HepG2 (cell line): ENCODE data around the gene SETD1B. TPM values are rescaled to one million over a fixed set of nuclear protein-coding genes. Genes with fewer than 3 reads are reported as not detected.
"Not testable (repeated sequence)": the region's sequence is repeated elsewhere in the genome, so short reads cannot be mapped to it uniquely, and the experiment has no call there.

Experiments used
- ATAC-seq: fragments of 200-7000 bp; cut with Tn5 transposase; 3 replicates; pipeline ENCODE4 v1.9.1; 2020; ENCODE audit warnings: mild to moderate bottlenecking, moderate library complexity
- BruUV-seq: library from RNA; stranded (reverse); fragments of 400-500 nt; replicated peaks from 2 replicates; lab custom pipeline; 2021; lab: Mats Ljungman, UMichigan
- CTCF ChIA-PET: fragments of 300-600 bp; formaldehyde crosslinking; extraction: SDS; loops from one replicate; lab custom pipeline; 2021; ENCODE audit warnings: low total read pairs, inconsistent platforms, low intra/inter-chr PET ratio; lab: Yijun Ruan, JAX
- POLR2A ChIA-PET: fragments of 350-600 bp; sonication (Branson Sonifier 250); formaldehyde crosslinking; loops from one replicate; lab custom pipeline; 2020; ENCODE audit warnings: antibody characterized with exemption, inconsistent platforms; lab: Yijun Ruan, JAX
- DNase-seq: peaks from one replicate; pipeline ENCODE4 v3.0.0-alpha.2; 2015; ENCODE audit warnings: low spot score
- FAIRE-seq: peaks from 3 replicates; lab custom pipeline; 2011; peaks lifted over from hg19 to GRCh38; lab: Jason Lieb, UNC
- H2AFZ ChIP-seq: one replicate; pipeline ENCODE4 v1.6.1; 2011; ENCODE audit warnings: low read length, inconsistent platforms
- H3K27ac ChIP-seq: fragments of 300-600 bp; 3 replicates; pipeline ENCODE4 v1.8.0; 2011; ENCODE audit warnings: mixed run types, mild to moderate bottlenecking, mixed read lengths, low read length, inconsistent platforms; ENCODE audit not compliant: insufficient read depth; ENCODE audit errors: extremely low read length
- H3K27me3 ChIP-seq, 2 experiments: fragments of 200-600 bp in 1 of 2; 2 replicates in 1 of 2; 3 replicates in 1 of 2; pipeline versions ENCODE4 v1.6.0 to v1.8.0; 2011; ENCODE audit warnings: low read length in 2 of 2, mild to moderate bottlenecking in 2 of 2, moderate library complexity in 2 of 2, inconsistent platforms in 1 of 2; ENCODE audit not compliant: insufficient read depth in 2 of 2, control insufficient read depth in 1 of 2
- H3K36me3 ChIP-seq, 2 experiments: fragments of 200-600 bp in 1 of 2; replicated peaks in 1 of 2; 2 replicates in 1 of 2; 3 replicates in 1 of 2; pipeline versions ENCODE4 v1.5.1 to v1.8.0; 2011; ENCODE audit warnings: low read length in 2 of 2, inconsistent platforms in 1 of 2; ENCODE audit not compliant: insufficient read depth in 2 of 2, control insufficient read depth in 1 of 2
- H3K4me1 ChIP-seq: 2 replicates; pipeline ENCODE4 v1.5.1; 2012; ENCODE audit warnings: low read length, inconsistent platforms; ENCODE audit not compliant: insufficient read depth
- H3K4me2 ChIP-seq: 2 replicates; pipeline ENCODE4 v1.6.0; 2011; ENCODE audit warnings: low read depth, low read length, inconsistent platforms
- H3K4me3 ChIP-seq, 3 experiments: fragments of 200-600 bp in 1 of 3; sonication (generic), shearing (Covaris generic) in 1 of 3; replicated peaks in 1 of 3; 2 replicates each; pipeline ENCODE4 v1.5.1; 2011 to 2016; ENCODE audit warnings: low read length in 3 of 3, inconsistent platforms in 2 of 3, low read depth in 2 of 3, mild to moderate bottlenecking in 2 of 3, control low read depth in 1 of 3, mixed read lengths in 1 of 3; ENCODE audit not compliant: insufficient read depth in 1 of 3
- H3K79me2 ChIP-seq: one replicate; pipeline ENCODE4 v1.6.1; 2011; ENCODE audit warnings: low read length, inconsistent platforms; ENCODE audit not compliant: insufficient read depth
- H3K9ac ChIP-seq: 2 replicates; pipeline ENCODE4 v1.6.0; 2011; ENCODE audit warnings: mild to moderate bottlenecking, low read depth, low read length, inconsistent platforms; ENCODE audit not compliant: insufficient read depth
- H3K9me3 ChIP-seq: 2 replicates; pipeline ENCODE4 v1.5.1; 2012; ENCODE audit warnings: mild to moderate bottlenecking, low read length
- H4K20me1 ChIP-seq: 2 replicates; pipeline ENCODE4 v1.6.0; 2011; ENCODE audit warnings: inconsistent platforms, mild to moderate bottlenecking, low read length, moderate library complexity; ENCODE audit not compliant: insufficient read depth
- WGBS: methylation state at CpG from one replicate; pipeline ENCODE4 v1.1.6; 2017; ENCODE audit warnings: low lambda C conversion rate; 5-methylcytosine and 5-hydroxymethylcytosine counted together
- in situ Hi-C: cut with HindIII; loops from 2 replicates; pipeline ENCODE4 v1.10.0; 2017; ENCODE audit warnings: low pct_unique_long_range_greater_than_20kb; ENCODE audit not compliant: extremely low pct_ligation_motif_present
- intact Hi-C: fragments of 100-400 bp; cut with micrococcal nuclease; formaldehyde crosslinking; loops from one replicate; pipeline ENCODE4 v1.10.0; 2022; ENCODE audit not compliant: unreplicated experiment
- polyA plus RNA-seq, 8 experiments: library from polyadenylated mRNA; depleted of rRNA in 3 of 8; stranded (reverse) in 7 of 8; unstranded in 1 of 8; fragments of >200 nt; fragmentation: Illumina TruSeq in 4 of 8; extraction: Trizol in 4 of 8; gene quantifications; 2 replicates each; pipeline versions ENCODE4 v1.2.1 to v1.2.3, GENCODE V29; 2011 to 2016; ENCODE audit warnings: low read depth in 4 of 8, missing spikeins in 1 of 8, mixed read lengths in 1 of 8; ENCODE audit not compliant: insufficient read depth in 1 of 8
- total RNA-seq, 5 experiments: library from RNA; depleted of rRNA; stranded (reverse); fragments of >200 nt; fragmentation: Illumina TruSeq; extraction: Trizol; gene quantifications; 2 replicates each; pipeline ENCODE4 v1.2.3, GENCODE V29; 2016; ENCODE audit warnings: low read depth in 1 of 5
- TF ChIP-seq, protein P1 (sequence below): sonication (generic); formaldehyde crosslinking; IDR thresholded peaks from 2 replicates; pipeline ENCODE4 v1.5.1; 2020; ENCODE audit warnings: mild to moderate bottlenecking, missing genetic modification reagents, borderline replicate concordance
- TF ChIP-seq, protein P2 (sequence below): sonication (generic); formaldehyde crosslinking; IDR thresholded peaks from 2 replicates; pipeline ENCODE4 v1.9.0; 2021; ENCODE audit warnings: missing genetic modification reagents, borderline replicate concordance

SETD1B gene
- total and polyA plus RNA-seq, 2 of the 13 experiments (the other 11 are each of a cell fraction or from before 2014, with no cell fraction given): 1.1 to 1.4 TPM

DNA sequence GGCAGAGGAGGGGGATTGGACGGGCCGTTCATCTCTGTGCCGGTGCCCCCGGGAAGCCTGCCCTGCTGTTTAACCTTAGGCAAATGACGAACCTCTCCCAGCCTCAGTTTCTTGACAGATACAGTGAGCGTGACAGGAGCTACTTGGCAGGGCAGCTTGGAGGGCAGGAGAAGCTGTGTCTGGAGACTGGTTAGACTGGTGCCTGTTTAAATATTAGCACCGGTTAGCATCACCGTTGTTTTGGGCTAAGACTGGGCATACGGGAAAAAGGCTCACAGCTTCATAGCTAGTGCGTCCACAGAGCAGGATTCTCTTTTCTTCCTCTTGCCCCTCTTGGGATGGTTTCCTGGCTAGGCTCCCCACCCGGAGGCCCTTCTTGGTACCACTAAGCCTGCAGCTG, 49.0 kb upstream of the SETD1B start (continued):
- TF ChIP-seq, protein P1, sequence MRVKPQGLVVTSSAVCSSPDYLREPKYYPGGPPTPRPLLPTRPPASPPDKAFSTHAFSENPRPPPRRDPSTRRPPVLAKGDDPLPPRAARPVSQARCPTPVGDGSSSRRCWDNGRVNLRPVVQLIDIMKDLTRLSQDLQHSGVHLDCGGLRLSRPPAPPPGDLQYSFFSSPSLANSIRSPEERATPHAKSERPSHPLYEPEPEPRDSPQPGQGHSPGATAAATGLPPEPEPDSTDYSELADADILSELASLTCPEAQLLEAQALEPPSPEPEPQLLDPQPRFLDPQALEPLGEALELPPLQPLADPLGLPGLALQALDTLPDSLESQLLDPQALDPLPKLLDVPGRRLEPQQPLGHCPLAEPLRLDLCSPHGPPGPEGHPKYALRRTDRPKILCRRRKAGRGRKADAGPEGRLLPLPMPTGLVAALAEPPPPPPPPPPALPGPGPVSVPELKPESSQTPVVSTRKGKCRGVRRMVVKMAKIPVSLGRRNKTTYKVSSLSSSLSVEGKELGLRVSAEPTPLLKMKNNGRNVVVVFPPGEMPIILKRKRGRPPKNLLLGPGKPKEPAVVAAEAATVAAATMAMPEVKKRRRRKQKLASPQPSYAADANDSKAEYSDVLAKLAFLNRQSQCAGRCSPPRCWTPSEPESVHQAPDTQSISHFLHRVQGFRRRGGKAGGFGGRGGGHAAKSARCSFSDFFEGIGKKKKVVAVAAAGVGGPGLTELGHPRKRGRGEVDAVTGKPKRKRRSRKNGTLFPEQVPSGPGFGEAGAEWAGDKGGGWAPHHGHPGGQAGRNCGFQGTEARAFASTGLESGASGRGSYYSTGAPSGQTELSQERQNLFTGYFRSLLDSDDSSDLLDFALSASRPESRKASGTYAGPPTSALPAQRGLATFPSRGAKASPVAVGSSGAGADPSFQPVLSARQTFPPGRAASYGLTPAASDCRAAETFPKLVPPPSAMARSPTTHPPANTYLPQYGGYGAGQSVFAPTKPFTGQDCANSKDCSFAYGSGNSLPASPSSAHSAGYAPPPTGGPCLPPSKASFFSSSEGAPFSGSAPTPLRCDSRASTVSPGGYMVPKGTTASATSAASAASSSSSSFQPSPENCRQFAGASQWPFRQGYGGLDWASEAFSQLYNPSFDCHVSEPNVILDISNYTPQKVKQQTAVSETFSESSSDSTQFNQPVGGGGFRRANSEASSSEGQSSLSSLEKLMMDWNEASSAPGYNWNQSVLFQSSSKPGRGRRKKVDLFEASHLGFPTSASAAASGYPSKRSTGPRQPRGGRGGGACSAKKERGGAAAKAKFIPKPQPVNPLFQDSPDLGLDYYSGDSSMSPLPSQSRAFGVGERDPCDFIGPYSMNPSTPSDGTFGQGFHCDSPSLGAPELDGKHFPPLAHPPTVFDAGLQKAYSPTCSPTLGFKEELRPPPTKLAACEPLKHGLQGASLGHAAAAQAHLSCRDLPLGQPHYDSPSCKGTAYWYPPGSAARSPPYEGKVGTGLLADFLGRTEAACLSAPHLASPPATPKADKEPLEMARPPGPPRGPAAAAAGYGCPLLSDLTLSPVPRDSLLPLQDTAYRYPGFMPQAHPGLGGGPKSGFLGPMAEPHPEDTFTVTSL (CRISPR knock-in tag): no peak

DNA sequence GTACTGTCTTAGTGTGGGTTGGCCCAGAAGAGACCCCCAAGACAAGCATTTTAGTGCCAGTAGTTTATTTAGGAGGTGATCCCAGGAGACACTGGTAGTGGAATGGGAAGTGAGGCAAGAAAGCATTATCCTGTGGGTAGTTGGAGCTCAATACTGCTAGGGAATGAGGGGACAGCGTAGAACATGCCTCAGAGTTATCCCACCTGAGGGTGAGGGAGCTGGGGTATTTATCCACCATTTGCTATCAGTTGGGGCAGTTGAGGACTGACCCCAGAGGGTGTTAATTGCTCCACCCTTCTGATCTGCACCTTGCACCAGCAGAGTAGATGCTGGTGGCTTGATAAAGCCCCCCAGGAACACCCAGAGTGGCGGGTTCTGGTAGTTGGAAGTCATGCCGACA, 48.2 kb upstream of the SETD1B start:
- H3K4me1 ChIP-seq: peaks cover 21% of the 10 kb centered on the region
- in situ Hi-C loops (no loop called here), intact Hi-C loops (no loop called here)
- ATAC-seq (no peak), FAIRE-seq (no peak), DNase-seq (no peak)
- no peaks in the 10 kb centered on the region for H3K27me3 ChIP-seq
- CTCF ChIA-PET: no interaction called here
- no peaks in the 10 kb centered on the region for H3K9me3 ChIP-seq
- H3K79me2 ChIP-seq: no peaks in the 10 kb centered on the region
- H3K4me3 ChIP-seq: no peak overlapping the region
- H3K27ac ChIP-seq: no peak overlapping the region
- TSS peak; percentile 31 for BruUV-seq
- peaks cover 2 to 9% of the 10 kb centered on the region in 2 experiments; a peak in 2 of 5 replicates for H3K36me3 ChIP-seq
- POLR2A ChIA-PET: no interaction called here
- H4K20me1 ChIP-seq: no peaks in the 10 kb centered on the region
- no peak overlapping the region for H3K4me2 ChIP-seq
- no peak overlapping the region for H3K9ac ChIP-seq
- H2AFZ ChIP-seq: no peak overlapping the region
- TF ChIP-seq, protein P2, sequence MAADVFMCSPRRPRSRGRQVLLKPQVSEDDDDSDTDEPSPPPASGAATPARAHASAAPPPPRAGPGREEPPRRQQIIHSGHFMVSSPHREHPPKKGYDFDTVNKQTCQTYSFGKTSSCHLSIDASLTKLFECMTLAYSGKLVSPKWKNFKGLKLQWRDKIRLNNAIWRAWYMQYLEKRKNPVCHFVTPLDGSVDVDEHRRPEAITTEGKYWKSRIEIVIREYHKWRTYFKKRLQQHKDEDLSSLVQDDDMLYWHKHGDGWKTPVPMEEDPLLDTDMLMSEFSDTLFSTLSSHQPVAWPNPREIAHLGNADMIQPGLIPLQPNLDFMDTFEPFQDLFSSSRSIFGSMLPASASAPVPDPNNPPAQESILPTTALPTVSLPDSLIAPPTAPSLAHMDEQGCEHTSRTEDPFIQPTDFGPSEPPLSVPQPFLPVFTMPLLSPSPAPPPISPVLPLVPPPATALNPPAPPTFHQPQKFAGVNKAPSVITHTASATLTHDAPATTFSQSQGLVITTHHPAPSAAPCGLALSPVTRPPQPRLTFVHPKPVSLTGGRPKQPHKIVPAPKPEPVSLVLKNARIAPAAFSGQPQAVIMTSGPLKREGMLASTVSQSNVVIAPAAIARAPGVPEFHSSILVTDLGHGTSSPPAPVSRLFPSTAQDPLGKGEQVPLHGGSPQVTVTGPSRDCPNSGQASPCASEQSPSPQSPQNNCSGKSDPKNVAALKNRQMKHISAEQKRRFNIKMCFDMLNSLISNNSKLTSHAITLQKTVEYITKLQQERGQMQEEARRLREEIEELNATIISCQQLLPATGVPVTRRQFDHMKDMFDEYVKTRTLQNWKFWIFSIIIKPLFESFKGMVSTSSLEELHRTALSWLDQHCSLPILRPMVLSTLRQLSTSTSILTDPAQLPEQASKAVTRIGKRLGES: no peak
- WGBS: 100% methylated on average over 1 of the region's 3 CpGs

DNA sequence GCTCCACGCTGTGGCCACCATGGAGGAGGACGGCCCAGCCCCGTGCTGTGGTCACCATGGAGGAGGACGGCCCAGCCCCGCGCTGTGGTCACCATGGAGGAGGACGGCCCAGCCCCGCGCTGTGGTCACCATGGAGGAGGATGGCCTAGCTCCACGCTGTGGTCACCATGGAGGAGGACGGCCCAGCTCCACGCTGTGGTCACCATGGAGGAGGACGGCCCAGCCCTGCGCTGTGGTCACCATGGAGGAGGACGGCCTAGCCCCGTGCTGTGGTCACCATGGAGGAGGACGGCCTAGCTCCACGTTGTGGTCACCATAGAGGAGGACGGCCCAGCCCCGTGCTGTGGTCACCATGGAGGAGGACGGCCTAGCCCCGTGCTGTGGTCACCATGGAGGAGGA, 45.3 kb upstream of the SETD1B start:
- H2AFZ ChIP-seq, H3K36me3 ChIP-seq, POLR2A ChIA-PET, in situ Hi-C loops, DNase-seq, FAIRE-seq, H3K9me3 ChIP-seq, H4K20me1 ChIP-seq, H3K27ac ChIP-seq, H3K79me2 ChIP-seq, H3K4me2 ChIP-seq, ATAC-seq, H3K4me1 ChIP-seq, H3K27me3 ChIP-seq, CTCF ChIA-PET, intact Hi-C loops, H3K4me3 ChIP-seq, BruUV-seq, H3K9ac ChIP-seq: not testable (repeated sequence)
- WGBS: 94% methylated on average over 7 of the region's 22 CpGs
